NCI-H82 (cell line): Measurements from ENCODE around the gene PLOD3.
"Not testable (repeated sequence)": the region's sequence is repeated elsewhere in the genome, so short reads cannot be mapped to it uniquely, and the experiment has no call there.

Experiments
- DNase-seq: peaks from one replicate; lab custom pipeline; 2025; lab: John Stamatoyannopoulos, UW

PLOD3 gene

DNA sequence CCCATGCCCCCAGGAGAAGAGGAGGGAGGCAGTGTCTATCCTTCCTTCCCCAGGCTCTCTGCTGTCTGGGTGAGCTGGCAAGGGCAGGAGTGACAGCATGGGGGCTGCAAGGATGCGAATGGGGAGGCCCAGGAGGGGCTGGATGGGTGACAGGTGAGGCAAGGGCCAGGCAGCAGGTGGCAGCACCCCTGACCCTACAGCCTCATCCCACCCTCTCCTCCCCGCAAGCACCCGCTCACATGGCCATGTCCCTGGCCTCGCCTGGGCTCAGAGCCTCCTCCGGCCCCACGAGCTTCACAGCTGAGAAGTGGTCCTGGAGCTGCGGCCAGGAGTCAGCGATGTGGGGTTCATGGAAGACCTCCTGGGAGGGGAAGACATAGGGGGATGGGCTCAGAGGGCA, 5.4 kb downstream of the PLOD3 start:
- DNase-seq: no peak

GRCh38 chr7:101211501-101211900, 5.9 kb downstream of the PLOD3 start:
- no peak for DNase-seq

DNA sequence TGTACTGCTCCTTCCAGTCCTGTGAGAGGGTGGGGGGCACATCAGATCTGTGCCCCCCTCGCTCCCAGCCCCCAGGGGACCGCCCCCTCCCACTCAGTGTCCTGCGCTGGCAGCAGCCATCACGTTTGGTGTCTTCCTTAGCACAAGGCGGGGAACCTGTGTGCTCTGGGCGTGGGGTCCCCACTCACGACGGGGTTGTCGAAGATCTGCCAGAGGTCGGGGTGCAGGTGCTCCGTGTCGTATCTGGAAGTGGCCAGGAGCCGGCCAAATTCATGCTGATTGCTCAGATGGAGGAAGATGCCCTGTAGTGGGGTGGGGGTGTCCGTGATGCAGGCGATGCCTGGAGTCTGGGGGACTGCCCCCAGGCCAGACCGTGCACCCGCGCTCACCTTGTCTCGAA, 7.2 kb downstream of the PLOD3 start:
- DNase-seq: no peak

GRCh38 chr7:101208794-101209193, 8.6 kb downstream of the PLOD3 start:
- DNase-seq: no peak

DNA sequence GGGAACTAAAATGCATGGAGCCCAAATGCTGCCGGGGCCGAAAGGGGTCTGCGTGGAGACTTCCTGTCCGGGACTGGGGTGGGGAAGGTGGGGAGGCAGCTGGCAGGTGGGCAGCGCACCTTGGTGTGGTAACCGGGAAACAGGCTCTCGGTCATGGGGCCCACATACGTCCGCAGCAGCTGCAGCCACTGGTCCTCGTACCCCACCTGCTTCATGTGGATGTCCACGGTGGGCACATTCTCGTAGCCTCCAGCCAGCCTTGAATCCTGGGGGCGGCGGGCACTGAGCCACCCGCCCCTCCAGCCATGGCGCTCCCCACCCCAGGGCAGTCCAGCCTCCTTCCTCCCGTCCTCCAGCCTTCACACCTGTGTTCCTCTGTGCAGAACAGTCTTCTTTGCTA, 9.9 kb downstream of the PLOD3 start:
- DNase-seq: no peak

DNA sequence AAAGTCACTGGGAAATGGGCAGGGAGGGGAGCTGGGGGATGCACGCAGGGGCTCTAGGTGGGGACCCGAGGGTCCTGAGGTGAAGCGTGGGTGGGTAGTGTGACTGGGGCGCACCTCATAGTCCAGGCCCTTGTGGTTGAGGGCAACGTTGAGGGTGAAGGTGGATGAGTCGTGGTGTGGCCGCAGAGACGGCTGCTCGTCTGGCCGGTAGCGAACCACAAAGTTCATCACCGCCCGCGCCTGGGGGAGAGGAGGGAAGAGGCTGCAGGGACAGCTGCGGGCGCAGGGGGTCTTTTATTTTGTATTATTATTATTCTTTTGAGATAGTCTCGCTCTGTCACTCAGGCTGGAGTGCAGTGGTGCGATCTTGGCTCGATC, 10.7 kb downstream of the PLOD3 start:
- no peak for DNase-seq

- no peak for DNase-seq
Observed at GRCh38 chr7:101205901-101206664, 11.3 kb downstream of the PLOD3 start.

DNA sequence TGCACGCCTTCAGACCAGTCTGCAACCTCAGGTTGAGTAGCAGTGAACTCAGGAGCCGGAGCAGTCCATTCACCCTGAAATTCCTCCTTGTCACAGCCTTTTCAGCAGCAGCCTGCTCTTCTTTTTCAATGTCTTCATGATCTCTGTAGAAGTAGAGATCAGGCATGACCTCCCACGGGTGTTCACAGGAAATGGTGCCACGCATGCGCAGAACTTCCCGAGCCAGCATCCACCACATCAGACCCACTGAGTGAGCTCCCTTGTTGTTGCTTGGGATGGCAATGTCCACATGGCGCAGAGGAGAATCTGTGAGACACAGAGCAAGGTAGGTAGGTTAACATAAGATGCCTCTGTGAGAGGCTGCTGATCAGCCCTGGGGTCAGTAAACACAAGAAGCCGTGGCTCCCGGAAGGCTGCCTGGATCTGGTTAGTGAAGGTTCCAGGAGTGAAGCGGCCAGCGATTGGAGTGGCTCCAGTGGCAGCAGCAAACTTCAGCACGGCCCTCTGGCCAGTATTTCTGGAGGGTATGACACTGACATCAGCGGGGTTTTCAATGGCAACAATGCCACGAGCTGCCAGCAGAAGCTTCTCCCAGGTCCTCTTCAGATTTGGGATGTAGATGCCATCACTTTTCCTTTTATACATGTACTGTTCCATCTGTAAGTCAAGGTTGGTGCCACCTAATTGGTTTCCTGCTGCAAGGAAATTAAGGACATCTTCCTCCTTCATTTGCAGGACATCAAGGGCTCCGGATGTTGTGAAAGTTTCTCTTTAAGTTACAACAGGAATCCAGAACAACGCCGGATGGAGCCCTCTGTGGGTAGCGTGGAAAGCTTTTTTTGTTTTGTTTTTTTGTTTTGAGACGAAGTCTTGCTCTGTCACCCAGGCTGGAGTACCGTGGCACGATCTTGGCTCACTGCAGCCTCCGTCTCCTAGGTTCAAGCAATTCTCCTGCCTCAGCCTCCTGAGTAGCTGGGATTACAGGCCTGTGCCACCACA, 13.3 kb downstream of the PLOD3 start:
- DNase-seq: not testable (repeated sequence)

DNA sequence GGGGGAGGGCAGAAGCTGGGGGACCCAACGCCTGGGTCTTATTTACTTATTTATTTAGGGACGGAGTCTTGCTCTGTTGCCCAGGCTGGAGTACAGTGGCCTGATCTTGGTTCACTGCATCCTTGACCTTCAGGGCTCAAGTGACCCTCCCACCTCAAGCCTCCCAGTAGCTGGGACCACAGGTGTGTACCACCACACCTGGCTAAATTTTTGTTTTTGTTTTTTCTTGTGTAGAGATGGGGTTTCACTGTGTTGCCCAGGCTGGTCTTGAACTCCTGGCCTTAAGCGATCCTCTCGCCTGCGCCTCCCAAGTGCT, 14.8 kb downstream of the PLOD3 start:
- no peak for DNase-seq

DNA sequence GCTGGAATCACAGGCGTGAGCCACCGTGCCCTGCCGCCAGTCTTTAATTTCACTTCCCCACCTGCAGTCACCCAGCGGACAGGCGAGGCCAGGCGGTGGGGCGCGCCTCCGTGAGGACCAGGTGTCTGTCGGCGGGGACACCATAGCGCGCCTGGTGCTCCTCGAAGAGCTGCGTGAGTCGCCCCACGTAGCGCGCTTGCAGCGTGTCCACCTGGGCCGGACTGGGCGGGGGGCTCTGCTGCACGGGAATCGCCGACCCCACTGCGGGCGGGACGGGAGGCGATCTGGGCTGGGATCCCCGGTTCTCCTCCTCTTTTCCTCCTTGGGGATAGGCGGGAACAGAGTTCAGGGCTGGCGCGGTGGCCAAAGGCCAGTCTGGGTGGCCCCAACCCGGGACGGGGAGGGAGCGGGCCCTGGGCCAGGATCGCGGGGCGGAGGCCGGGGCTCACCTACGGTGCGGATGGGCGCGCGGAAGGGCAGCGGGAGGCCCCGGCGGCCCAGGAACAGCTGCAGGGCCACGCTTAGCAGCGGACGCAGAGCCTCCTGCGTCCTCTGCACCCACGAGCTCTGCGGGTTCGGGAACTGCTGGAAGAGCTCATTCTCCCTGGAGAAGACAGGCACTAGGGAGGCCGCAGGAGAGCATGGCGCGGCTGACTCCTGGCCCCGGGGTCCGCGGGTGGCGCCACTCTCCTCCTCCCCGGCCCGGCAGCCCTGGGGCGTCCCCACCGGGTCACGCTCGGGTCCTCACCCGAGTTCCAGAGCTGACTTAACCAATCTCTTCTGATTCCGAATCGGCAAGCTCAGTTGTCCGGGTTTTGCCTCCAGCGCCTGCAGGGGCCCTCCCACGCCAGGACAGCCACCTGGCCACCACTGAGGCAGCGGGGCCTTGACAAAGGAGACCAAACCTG, 15.4 kb downstream of the PLOD3 start:
- DNase-seq: no peak

- DNase-seq: no peak
Observed at GRCh38 chr7:101200862-101201599, 16.4 kb downstream of the PLOD3 start, which contains the start of gene MOGAT3. TSS of gene MOGAT3 (minus strand) at chr7:101201036. CDS start at chr7:101200854, 182 bp downstream.

DNA sequence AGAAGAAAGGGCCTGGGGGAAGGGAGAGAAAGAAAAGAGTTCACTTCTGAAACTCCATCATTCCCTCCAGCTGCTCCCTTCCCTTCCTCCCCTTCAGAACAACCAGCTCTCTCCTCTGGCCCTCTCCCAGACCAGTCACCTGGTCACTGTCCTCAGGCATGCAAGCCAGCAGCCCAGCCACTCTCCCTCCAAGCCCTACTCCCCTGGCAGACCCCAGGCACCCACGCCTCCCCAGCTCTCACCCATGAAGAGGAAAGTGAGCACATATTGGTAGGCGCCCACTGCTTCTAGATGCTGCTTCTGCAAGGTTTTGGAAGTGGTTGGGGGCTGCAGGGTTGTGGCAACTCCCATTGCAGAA, 16.9 kb downstream of the PLOD3 start:
- DNase-seq: no peak

DNA sequence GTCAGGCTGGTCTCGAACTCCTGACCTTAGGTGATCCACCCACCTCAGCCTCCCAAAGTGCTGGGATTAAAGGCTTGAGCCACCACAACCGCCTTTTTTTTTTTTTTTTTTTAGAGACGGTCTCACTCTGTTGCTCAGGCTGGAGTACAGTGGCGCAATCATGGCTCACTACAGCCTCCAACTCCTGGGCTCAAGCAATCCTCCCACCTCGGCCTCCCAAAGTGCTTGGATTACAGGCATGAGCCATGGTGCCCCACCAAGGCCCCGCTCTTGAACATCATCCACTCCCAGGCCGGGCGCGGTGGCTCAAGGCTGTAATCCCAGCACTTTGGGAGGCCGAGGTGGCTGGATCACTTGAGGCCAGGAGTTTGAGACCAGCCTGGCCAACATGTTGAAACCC, 17.9 kb downstream of the PLOD3 start:
- DNase-seq: not testable (repeated sequence)

- no peak for DNase-seq
Observed at GRCh38 chr7:101198476-101198875, 18.9 kb downstream of the PLOD3 start.

- no peak for DNase-seq
Observed at GRCh38 chr7:101197991-101198390, 19.4 kb downstream of the PLOD3 start.

- no peak for DNase-seq
Observed at GRCh38 chr7:101195884-101196283, 21.5 kb downstream of the PLOD3 start.

- DNase-seq: no peak
Observed at GRCh38 chr7:101189109-101189508, 28.3 kb downstream of the PLOD3 start.

DNA sequence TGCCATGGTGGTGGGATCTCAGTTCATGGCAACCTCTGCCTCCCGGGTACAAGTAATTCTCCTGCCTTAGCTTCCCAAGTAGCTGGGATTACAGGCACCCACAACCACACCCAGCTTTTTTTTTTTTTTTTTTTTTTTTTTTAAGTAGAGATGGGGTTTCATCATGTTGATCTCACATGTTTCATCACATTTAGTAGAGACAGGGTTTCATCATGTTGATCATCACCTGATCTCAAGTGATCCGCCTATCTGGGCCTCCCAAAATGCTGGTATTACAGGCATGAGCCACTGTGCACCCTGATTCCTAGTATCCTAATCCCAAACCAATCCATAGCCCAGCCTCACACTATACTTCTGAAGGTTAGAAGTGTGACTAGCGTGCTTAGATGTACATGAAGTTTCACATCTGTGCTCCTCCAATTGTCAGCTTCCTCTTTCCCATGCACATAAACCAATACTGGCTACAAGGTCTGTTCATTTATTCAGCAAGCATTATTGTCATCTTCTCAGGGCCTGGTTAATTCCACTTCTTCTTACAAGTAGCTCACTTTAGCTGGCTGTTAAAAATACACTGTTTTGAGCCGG, 30.4 kb downstream of the PLOD3 start:
- no peak for DNase-seq

DNA sequence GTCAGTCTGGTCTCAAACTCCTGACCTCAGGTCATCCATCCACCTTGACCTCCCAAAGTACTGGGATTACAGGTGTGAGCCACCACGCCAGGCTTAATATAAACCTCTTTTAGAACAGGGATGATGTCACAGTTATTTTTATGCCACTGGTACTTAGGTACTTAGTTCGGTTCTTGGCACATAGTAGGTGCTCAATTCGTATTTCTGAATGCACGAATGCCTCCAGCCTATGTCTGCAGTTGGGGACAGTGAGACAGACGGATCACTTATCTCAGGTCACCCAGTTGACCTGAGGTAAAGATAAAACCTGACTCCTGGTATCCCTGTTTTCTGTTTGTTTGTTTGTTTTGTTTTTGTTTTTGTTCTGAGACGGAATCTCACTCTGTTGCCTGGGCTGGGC, 31.2 kb downstream of the PLOD3 start:
- DNase-seq: no peak

- DNase-seq: no peak
Observed at GRCh38 chr7:101185258-101185839, 32.0 kb downstream of the PLOD3 start.
